Adrenal gland (tissue), 12 donors: ENCODE measurements around the gene RFX1. TPM values are rescaled to one million over a fixed set of nuclear protein-coding genes. Genes with fewer than 3 reads are reported as not detected.

Experiments
- DNase-seq, 7 donors: peaks; one replicate each; pipeline ENCODE4 v3.0.0-alpha.2; 2019 to 2020
- H3K27ac ChIP-seq, 5 donors: fragments of 200-600 bp; sonication (generic) in 4 of 5; 1 replicate in 3 of 5; 2 replicates in 2 of 5; pipeline versions ENCODE4 v1.5.1 to v1.8.0; 2016 to 2020; ENCODE audit warnings: mild to moderate bottlenecking in 1 of 5
- H3K27me3 ChIP-seq: fragments of 200-600 bp; 2 replicates; pipeline ENCODE4 v1.8.0; 2021
- H3K36me3 ChIP-seq, 2 donors: fragments of 200-600 bp; replicated peaks in 1 of 2; 1 replicate in 1 of 2; 2 replicates in 1 of 2; pipeline versions ENCODE4 v1.5.1 to v1.8.0; 2018 to 2022
- H3K4me1 ChIP-seq, 2 donors: fragments of 200-600 bp; replicated peaks in 1 of 2; 1 replicate in 1 of 2; 2 replicates in 1 of 2; pipeline versions ENCODE4 v1.5.1 to v1.8.0; 2018 to 2021
- H3K4me3 ChIP-seq, 4 donors: fragments of 200-600 bp; sonication (generic) in 3 of 4; one replicate each; pipeline ENCODE4 v1.5.1; 2016 to 2018
- H3K9me3 ChIP-seq, 3 donors: fragments of 200-600 bp; sonication (generic) in 1 of 3; replicated peaks in 1 of 3; 1 replicate in 2 of 3; 2 replicates in 1 of 3; pipeline versions ENCODE4 v1.5.1 to v1.8.0; 2016 to 2021
- CTCF ChIP-seq, 6 experiments: fragments of 450-650 bp in 4 of 6; fragments of 200-600 bp in 2 of 6; sonication (generic) in 1 of 6; IDR thresholded peaks; 1 replicate in 5 of 6; 2 replicates in 1 of 6; pipeline versions ENCODE4 v1.5.1 to v1.8.0; 2016 to 2021; ENCODE audit warnings: antibody characterized with exemption in 6 of 6, mild to moderate bottlenecking in 2 of 6, moderate library complexity in 1 of 6
- POLR2A ChIP-seq, 2 donors: fragments of 450-650 bp; IDR thresholded peaks; one replicate each; pipeline ENCODE4 v1.6.1; 2017; ENCODE audit warnings: antibody characterized with exemption in 2 of 2, mild to moderate bottlenecking in 2 of 2, moderate library complexity in 1 of 2
- WGBS, 4 donors: extraction: QIAGEN DNeasy Blood & Tissue Kit in 2 of 4; methylation state at CpG; one replicate each; pipeline versions ENCODE4 v1.1.5 to v1.1.7; 2013 to 2017; 5-methylcytosine and 5-hydroxymethylcytosine counted together
- intact Hi-C, 2 donors: fragments of 100-400 bp; cut with DNase I; formaldehyde crosslinking; loops; one replicate each; pipeline versions ENCODE4 v1.14.1 to v1.15.0; 2022 to 2023
- polyA plus RNA-seq, 3 donors: library from polyadenylated mRNA; stranded (reverse); fragments of 200-250 nt in 2 of 3; fragments of 350-450 nt in 1 of 3; fragmentation: Illumina TruSeq in 1 of 3; extraction: RNeasy Lipid Tissue Mini Kit (QIAGEN cat#74804) in 1 of 3; gene quantifications; one replicate each; pipeline ENCODE4 v1.2.3, GENCODE V29; 2013 to 2014
- total RNA-seq, 9 donors: library from RNA; depleted of rRNA in 4 of 9; stranded (reverse); fragments of >200 nt in 4 of 9; fragments of 120-200 nt in 1 of 9; fragmentation: NEBNext Ultra II Directional in 1 of 9; extraction: Animal tissue kit (Norgen Biotek cat#: 25700) in 1 of 9; gene quantifications; one replicate each; pipeline versions ENCODE4 v1.1.0 to v1.2.4, GENCODE V29; 2013 to 2023
- donor health status: healthy with polysubstance abuse.
- donor health status: Bipolar disorder and iron deficiency.
- donor health status: DM: yes; HTN: yes; CAD: no.
- donor health status: DM: no; HTN: no; CAD: no.
- donor health status: DM: no; HTN: no; CAD: no.
- donor health status: DM: yes; HTN: yes; CAD: no.

The RFX1 gene
- total and polyA plus RNA-seq, 12 donors = 1.4 to 21.4 (median 7.0) TPM

GRCh38 chr19:13935765-13936510, 70.2 kb downstream of the RFX1 start:
- intact Hi-C loops = no loop called here
- H3K36me3 ChIP-seq = no peaks in the 10 kb centered on the region
- TF ChIP-seq CTCF (IDR thresholded peaks at IDR 0.05) = no peak
- no peaks in the 10 kb centered on the region for H3K4me1 ChIP-seq
- DNase-seq = no peak
- no peak overlapping the region for H3K4me3 ChIP-seq
- no peak overlapping the region for H3K27ac ChIP-seq
- H3K27me3 ChIP-seq = no peaks in the 10 kb centered on the region
- WGBS, 4 donors = 55 to 81% (median 66%) methylated on average over 9 to 22 of the region's 22 CpGs
- H3K9me3 ChIP-seq = no peaks in the 10 kb centered on the region

- H3K9me3 ChIP-seq = no peaks in the 10 kb centered on the region
- no peak for DNase-seq
- H3K4me1 ChIP-seq = no peaks in the 10 kb centered on the region
- 71 to 88% (median 79%) methylated on average over 2 of the region's 2 CpGs for WGBS, 4 donors
- no peaks in the 10 kb centered on the region for H3K27me3 ChIP-seq
- intact Hi-C loops = no loop called here
- no peak overlapping the region for H3K4me3 ChIP-seq
- TF ChIP-seq POLR2A (IDR thresholded peaks at IDR 0.05) = no peak
- no peak for TF ChIP-seq CTCF (IDR thresholded peaks at IDR 0.05)
- H3K27ac ChIP-seq = no peak overlapping the region
- no peaks in the 10 kb centered on the region for H3K36me3 ChIP-seq
Observed at GRCh38 chr19:13934785-13935109, 71.4 kb downstream of the RFX1 start.

- intact Hi-C loops = no loop called here
Observed at GRCh38 chr19:13932911-13933393, 73.2 kb downstream of the RFX1 start.

GRCh38 chr19:13932149-13932637, 73.9 kb downstream of the RFX1 start:
- no peak for TF ChIP-seq POLR2A (IDR thresholded peaks at IDR 0.05)
- TF ChIP-seq CTCF (IDR thresholded peaks at IDR 0.05) = no peak
- intact Hi-C loops = no loop called here
- Histone ChIP-seq H3K27me3 (no peaks in the 10 kb centered on the region), H3K9me3 (no peaks in the 10 kb centered on the region), H3K4me3 (no peak overlapping the region), H3K4me1 (no peaks in the 10 kb centered on the region), H3K36me3 (peaks cover 0 to 8% of the 10 kb centered on the region in 2 donors), H3K27ac (no peak overlapping the region)
- DNase-seq = no peak
- WGBS, 4 donors = 86 to 91% (median 89%) methylated on average over 6 of the region's 6 CpGs

More at GRCh38 chr19:13932911-13933393, 73.2 kb downstream of the RFX1 start:
- peaks cover 0 to 5% of the 10 kb centered on the region in 2 donors for H3K36me3 ChIP-seq
- H3K27me3 ChIP-seq = no peaks in the 10 kb centered on the region
- no peaks in the 10 kb centered on the region for H3K4me1 ChIP-seq
- no peak for TF ChIP-seq CTCF (IDR thresholded peaks at IDR 0.05)
- TF ChIP-seq POLR2A (IDR thresholded peaks at IDR 0.05) = no peak
- DNase-seq = no peak
- H3K4me3 ChIP-seq = no peak overlapping the region
- 81 to 87% (median 87%) methylated on average over 13 to 42 of the region's 42 CpGs for WGBS, 4 donors
- H3K27ac ChIP-seq = no peak overlapping the region
- no peaks in the 10 kb centered on the region for H3K9me3 ChIP-seq
